Peyer's patch (tissue), 4 donors: Measurements from ENCODE around the gene ZNF581. TPM values are rescaled to one million over a fixed set of nuclear protein-coding genes. Genes with fewer than 3 reads are reported as not detected.
A peak's percentile ranks its signal among the peaks of the same experiment; 100 is the strongest.

Experiments used
- DNase-seq, 3 donors: peaks; one replicate each; pipeline ENCODE4 v3.0.0-alpha.2; 2017 to 2019
- H3K27ac ChIP-seq, 4 donors: fragments of 200-600 bp; sonication (generic); one replicate each; pipeline ENCODE4 v1.5.1; 2016 to 2019
- H3K27me3 ChIP-seq, 2 donors: fragments of 200-600 bp; sonication (generic); one replicate each; pipeline ENCODE4 v1.5.1; 2019
- H3K36me3 ChIP-seq, 3 donors: fragments of 200-600 bp; sonication (generic); one replicate each; pipeline ENCODE4 v1.5.1; 2016 to 2019
- H3K4me1 ChIP-seq, 4 donors: fragments of 200-600 bp; sonication (generic); one replicate each; pipeline ENCODE4 v1.5.1; 2016 to 2019
- H3K4me3 ChIP-seq, 4 donors: fragments of 200-600 bp; sonication (generic); 1 replicate in 3 of 4; 2 replicates in 1 of 4; pipeline ENCODE4 v1.5.1; 2016 to 2019; ENCODE audit warnings: mild to moderate bottlenecking in 1 of 4
- H3K9me3 ChIP-seq, 4 donors: fragments of 200-600 bp; sonication (generic); one replicate each; pipeline ENCODE4 v1.5.1; 2016 to 2019; ENCODE audit warnings: mild to moderate bottlenecking in 1 of 4
- POLR2A ChIP-seq, 2 donors: fragments of 450-650 bp; IDR thresholded peaks; one replicate each; pipeline ENCODE4 v1.5.1; 2017; ENCODE audit warnings: antibody characterized with exemption in 2 of 2, mild to moderate bottlenecking in 2 of 2, moderate library complexity in 2 of 2
- total RNA-seq, 4 donors: library from RNA; depleted of rRNA; stranded (reverse); fragments of >200 nt; gene quantifications; one replicate each; pipeline ENCODE4 v1.1.0, GENCODE V29; 2016
- TF ChIP-seq, protein P1 (sequence below), 6 experiments: fragments of 450-650 bp in 4 of 6; fragments of 200-600 bp in 2 of 6; sonication (generic) in 1 of 6; IDR thresholded peaks; one replicate each; pipeline ENCODE4 v1.5.1; 2017 to 2019; ENCODE audit warnings: antibody characterized with exemption in 6 of 6, mild to moderate bottlenecking in 3 of 6, moderate library complexity in 1 of 6

ZNF581 gene
- total RNA-seq, 4 donors from 2014 or later, result 7.7 to 28.9 (median 14.1) TPM

DNA sequence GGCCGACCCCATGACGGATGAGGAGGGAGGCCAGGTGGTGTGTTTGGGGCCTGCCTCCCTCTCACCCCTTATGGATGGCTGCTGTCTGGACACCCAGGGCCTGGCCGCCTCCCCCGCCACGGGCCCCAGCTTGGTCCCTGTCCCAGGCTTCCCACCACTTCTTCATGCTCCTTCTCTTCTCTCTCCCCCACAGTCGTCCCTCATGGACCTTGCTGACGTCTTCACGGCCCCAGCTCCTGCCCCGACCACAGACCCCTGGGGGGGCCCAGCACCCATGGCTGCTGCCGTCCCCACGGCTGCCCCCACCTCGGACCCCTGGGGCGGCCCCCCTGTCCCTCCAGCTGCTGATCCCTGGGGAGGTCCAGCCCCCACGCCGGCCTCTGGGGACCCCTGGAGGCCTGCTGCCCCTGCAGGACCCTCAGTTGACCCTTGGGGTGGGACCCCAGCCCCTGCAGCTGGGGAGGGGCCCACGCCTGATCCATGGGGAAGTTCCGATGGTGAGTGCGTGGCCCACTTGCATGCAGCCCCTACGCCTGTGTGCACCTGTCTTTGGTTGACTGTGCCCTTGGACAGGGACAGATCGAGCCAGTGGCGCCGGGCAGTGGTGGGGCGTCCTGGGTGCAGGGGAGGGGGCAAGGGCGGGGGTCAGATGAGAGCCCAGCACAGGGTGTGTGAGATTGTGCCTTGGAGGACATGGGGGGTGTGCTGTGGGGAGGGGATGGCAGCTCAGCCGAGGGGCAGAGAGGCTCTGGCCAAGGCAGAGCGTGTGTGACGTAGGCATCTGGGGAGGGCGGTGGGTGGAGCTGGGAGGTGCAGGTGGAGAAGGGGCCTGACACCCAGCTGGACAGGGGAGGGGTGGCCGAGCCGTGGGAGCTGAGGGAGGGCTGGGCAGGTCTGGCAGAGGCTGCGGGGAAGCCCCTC is 48.4 kb downstream of the ZNF581 start:
- TF ChIP-seq POLR2A (IDR thresholded peaks at IDR 0.05), result no peak
- Histone ChIP-seq H3K9me3 (no peaks in the 10 kb centered on the region), H3K27me3 (no peaks in the 10 kb centered on the region), H3K27ac (no peak overlapping the region), H3K4me1 (peaks cover 0 to 32% (median 8%) of the 10 kb centered on the region in 4 donors), H3K36me3 (peaks cover 0 to 85% (median 3%) of the 10 kb centered on the region in 3 donors), H3K4me3 (no peak overlapping the region)
- DNase-seq, result peak in 1 of 3 donors; percentile 42

DNA sequence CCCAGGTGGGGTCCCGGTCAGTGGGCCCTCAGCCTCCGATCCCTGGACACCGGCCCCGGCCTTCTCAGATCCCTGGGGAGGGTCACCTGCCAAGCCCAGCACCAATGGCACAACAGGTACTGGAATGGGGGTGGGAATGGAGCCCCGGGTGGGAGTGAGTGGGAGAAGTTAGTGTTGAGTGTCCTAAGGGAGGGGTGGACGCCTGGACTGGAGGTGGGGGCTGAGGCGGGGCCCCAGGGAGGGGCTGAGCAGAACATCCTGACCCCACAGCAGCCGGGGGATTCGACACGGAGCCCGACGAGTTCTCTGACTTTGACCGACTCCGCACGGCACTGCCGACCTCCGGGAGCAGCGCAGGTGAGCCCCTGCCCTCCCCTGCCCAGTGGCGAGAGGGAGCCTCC is 49.2 kb downstream of the ZNF581 start:
- peaks cover 0 to 90% (median 3%) of the 10 kb centered on the region in 3 donors for H3K36me3 ChIP-seq
- no peak overlapping the region for H3K27ac ChIP-seq
- H3K4me1 ChIP-seq, result peaks cover 0 to 24% (median 6%) of the 10 kb centered on the region in 4 donors
- DNase-seq, result peak in 1 of 3 donors; percentile 43
- TF ChIP-seq, protein P1, sequence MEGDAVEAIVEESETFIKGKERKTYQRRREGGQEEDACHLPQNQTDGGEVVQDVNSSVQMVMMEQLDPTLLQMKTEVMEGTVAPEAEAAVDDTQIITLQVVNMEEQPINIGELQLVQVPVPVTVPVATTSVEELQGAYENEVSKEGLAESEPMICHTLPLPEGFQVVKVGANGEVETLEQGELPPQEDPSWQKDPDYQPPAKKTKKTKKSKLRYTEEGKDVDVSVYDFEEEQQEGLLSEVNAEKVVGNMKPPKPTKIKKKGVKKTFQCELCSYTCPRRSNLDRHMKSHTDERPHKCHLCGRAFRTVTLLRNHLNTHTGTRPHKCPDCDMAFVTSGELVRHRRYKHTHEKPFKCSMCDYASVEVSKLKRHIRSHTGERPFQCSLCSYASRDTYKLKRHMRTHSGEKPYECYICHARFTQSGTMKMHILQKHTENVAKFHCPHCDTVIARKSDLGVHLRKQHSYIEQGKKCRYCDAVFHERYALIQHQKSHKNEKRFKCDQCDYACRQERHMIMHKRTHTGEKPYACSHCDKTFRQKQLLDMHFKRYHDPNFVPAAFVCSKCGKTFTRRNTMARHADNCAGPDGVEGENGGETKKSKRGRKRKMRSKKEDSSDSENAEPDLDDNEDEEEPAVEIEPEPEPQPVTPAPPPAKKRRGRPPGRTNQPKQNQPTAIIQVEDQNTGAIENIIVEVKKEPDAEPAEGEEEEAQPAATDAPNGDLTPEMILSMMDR (IDR thresholded peaks at IDR 0.05), result no peak
- TF ChIP-seq POLR2A (IDR thresholded peaks at IDR 0.05), result no peak
- no peak overlapping the region for H3K4me3 ChIP-seq
- no peaks in the 10 kb centered on the region for H3K27me3 ChIP-seq
- no peaks in the 10 kb centered on the region for H3K9me3 ChIP-seq

DNA sequence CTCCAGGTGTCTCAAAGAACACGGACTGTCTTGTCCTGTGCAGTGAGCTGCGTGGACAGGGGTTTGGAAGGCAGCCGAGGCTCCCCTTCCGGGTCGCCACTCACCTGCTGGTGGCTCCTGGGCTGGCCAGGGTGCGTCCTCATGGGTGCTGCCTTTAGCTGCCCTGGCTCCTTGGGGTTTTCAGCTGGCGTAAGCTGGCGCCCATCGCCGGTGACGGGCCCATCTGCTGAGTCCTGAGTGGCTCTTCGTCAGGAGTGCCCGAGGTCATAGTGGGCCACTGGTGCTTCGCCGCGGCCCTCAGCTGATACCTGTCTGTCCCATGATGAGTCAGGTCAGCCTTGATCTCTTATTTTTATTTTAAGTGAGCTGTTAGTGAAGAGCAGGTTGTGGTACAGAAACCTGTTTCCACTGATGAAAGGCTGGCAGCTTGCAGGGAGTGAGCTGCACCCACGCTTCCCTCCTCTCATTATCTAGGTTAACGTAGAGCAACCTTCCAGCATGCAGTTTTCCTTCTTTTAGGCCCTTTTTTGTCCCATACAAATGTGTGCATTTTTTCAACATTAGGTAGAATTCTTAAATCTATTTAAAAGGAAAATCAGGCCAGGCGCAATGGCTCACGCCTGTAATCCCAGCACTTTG is 50.0 kb downstream of the ZNF581 start:
- Histone ChIP-seq H3K4me3 (no peak overlapping the region), H3K27me3 (no peaks in the 10 kb centered on the region), H3K9me3 (no peaks in the 10 kb centered on the region), H3K4me1 (peaks cover 0 to 18% (median 0%) of the 10 kb centered on the region in 4 donors), H3K27ac (no peak overlapping the region), H3K36me3 (peaks cover 0 to 95% (median 3%) of the 10 kb centered on the region in 3 donors)
- no peak for DNase-seq
- TF ChIP-seq POLR2A (IDR thresholded peaks at IDR 0.05), result no peak
- TF ChIP-seq, protein P1 (IDR thresholded peaks at IDR 0.05), result no peak

DNA sequence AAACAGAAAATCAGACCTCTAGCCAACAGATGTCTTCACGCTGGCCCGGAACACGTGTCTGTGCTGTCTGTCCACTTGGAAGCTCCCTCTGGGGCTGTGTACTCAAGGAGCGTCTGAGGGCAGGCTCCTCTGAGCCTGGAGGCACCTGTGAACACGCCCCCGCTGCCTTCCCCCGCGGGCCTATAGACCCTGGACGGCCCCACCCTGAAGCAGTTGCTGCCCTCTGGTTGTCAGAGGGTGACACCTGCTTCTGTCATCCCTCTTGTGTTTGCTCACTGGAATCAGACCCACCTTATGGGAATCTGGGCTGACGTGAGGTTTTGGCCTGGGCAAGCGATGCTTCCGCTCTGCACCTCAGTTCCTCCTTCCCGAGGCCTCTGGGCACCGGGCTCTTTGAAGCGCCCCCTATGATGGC is 50.8 kb downstream of the ZNF581 start:
- Histone ChIP-seq H3K27me3 (no peaks in the 10 kb centered on the region), H3K27ac (peak overlapping the region in 1 of 4 donors; percentile 35)

DNA sequence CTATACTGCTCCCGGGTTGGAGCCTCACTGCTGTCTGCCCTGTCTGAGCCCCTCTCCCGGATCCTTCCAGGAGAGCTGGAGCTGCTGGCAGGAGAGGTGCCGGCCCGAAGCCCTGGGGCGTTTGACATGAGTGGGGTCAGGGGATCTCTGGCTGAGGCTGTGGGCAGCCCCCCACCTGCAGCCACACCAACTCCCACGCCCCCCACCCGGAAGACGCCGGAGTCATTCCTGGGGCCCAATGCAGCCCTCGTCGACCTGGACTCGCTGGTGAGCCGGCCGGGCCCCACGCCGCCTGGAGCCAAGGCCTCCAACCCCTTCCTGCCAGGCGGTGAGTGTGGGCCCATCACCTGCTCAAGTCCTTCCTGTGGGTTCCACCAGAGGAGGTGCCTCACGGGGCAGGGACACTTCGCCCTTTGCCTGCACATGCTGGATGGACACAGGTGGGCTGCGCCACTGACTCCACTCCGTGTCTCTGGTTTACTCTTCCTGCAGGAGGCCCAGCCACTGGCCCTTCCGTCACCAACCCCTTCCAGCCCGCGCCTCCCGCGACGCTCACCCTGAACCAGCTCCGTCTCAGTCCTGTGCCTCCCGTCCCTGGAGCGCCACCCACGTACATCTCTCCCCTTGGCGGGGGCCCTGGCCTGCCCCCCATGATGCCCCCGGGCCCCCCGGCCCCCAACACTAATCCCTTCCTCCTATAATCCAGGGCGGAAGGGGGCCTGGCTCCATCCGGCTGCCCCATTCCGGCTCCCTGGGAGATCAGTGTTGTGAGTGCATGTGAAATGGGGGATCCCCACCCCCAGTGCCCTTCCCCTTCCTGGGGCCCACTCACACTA is 51.4 kb downstream of the ZNF581 start:
- Histone ChIP-seq H3K9me3 (no peaks in the 10 kb centered on the region), H3K27ac (peak overlapping the region in 1 of 4 donors; percentile 35), H3K27me3 (no peaks in the 10 kb centered on the region), H3K4me3 (no peak overlapping the region), H3K4me1 (peaks cover 0 to 8% (median 0%) of the 10 kb centered on the region in 4 donors), H3K36me3 (peaks cover 0 to 99% (median 3%) of the 10 kb centered on the region in 3 donors)
- TF ChIP-seq, protein P1 (IDR thresholded peaks at IDR 0.05), result no peak
- TF ChIP-seq POLR2A (IDR thresholded peaks at IDR 0.05), result no peak
- peak in 1 of 3 donors; percentile 42 for DNase-seq

More for the DNA sequence above, 50.8 kb downstream of the ZNF581 start:
- DNase-seq, result peak in 2 of 3 donors; percentile 61 to 79
- TF ChIP-seq POLR2A (IDR thresholded peaks at IDR 0.05), result no peak
- TF ChIP-seq, protein P1 (IDR thresholded peaks at IDR 0.05), result peak in 2 of 6 experiments; percentile 21 to 28
- Histone ChIP-seq H3K4me3 (no peak overlapping the region), H3K9me3 (no peaks in the 10 kb centered on the region), H3K4me1 (peaks cover 0 to 15% (median 0%) of the 10 kb centered on the region in 4 donors), H3K36me3 (peaks cover 0 to 99% (median 3%) of the 10 kb centered on the region in 3 donors)

Other genes starting within 250 kb of the ZNF581 start
- gene UBE2S, start 235.9 kb upstream of the ZNF581 start, total RNA-seq, result 1 to 10 TPM; 5.2 to 9.1 (median 7.6) TPM
- not detected for gene SHISA7, start 200.3 kb upstream of the ZNF581 start, total RNA-seq
- 100 to 1,000 TPM in 1 of 4 donors, 10 to 100 TPM in 3; 28.1 to 102 (median 60.0) TPM for gene ISOC2, start 182.0 kb upstream of the ZNF581 start, total RNA-seq
- not detected for gene C19orf85, start 178.9 kb upstream of the ZNF581 start, total RNA-seq
- gene ZNF628, start 167.0 kb upstream of the ZNF581 start, total RNA-seq, result 10 to 100 TPM; 10.1 to 47.0 (median 15.5) TPM
- gene NAT14, start 158.5 kb upstream of the ZNF581 start, total RNA-seq, result 1 to 10 TPM; 1.4 to 7.4 (median 3.0) TPM
- 10 to 100 TPM in 1 of 4 donors, 1 to 10 TPM in 3; 2.8 to 10.3 (median 5.0) TPM for gene SSC5D, start 155.2 kb upstream of the ZNF581 start, total RNA-seq
- not detected for gene SBK2, start 106.5 kb upstream of the ZNF581 start, total RNA-seq
- 1 to 10 TPM in 1 of 4 donors, not detected in 3; 1.0 TPM for gene SBK3, start 98.1 kb upstream of the ZNF581 start, total RNA-seq
- 1 to 10 TPM in 3 of 4 donors, not detected in 1; 1.7 to 6.1 (median 3.1) TPM for gene ZNF579, start 62.8 kb upstream of the ZNF581 start, total RNA-seq
- 10 to 100 TPM in 3 of 4 donors, 1 to 10 TPM in 1; 6.0 to 14.9 (median 12.0) TPM for gene FIZ1, start 44.1 kb upstream of the ZNF581 start, total RNA-seq
- gene ZNF524, start 43.4 kb upstream of the ZNF581 start, total RNA-seq, result 10 to 100 TPM; 30.3 to 45.2 (median 44.4) TPM
- 10 to 100 TPM in 3 of 4 donors, 1 to 10 TPM in 1; 8.6 to 18.9 (median 14.3) TPM for gene ZNF865, start 38.0 kb upstream of the ZNF581 start, total RNA-seq
- 10 to 100 TPM in 3 of 4 donors, 1 to 10 TPM in 1; 6.0 to 18.3 (median 12.3) TPM for gene ZNF784, start 19.1 kb upstream of the ZNF581 start, total RNA-seq
- 10 to 100 TPM; 12.3 to 38.4 (median 25.2) TPM for gene ZNF580, start 2.6 kb upstream of the ZNF581 start, total RNA-seq
- gene CCDC106, start 4.6 kb downstream of the ZNF581 start, total RNA-seq, result 10 to 100 TPM in 3 of 4 donors, 1 to 10 TPM in 1; 8.1 to 17.4 (median 14.0) TPM
- 100 to 1,000 TPM; 132 to 292 (median 159) TPM for gene U2AF2, start 11.4 kb downstream of the ZNF581 start, total RNA-seq
- 100 to 1,000 TPM; 120 to 241 (median 163) TPM for gene EPN1, start 31.6 kb downstream of the ZNF581 start, total RNA-seq
- gene NLRP9, start 94.8 kb downstream of the ZNF581 start, total RNA-seq, result not detected
- under 1 TPM in 1 of 4 donors, not detected in 3; 0.94 TPM for gene RFPL4A, start 115.4 kb downstream of the ZNF581 start, total RNA-seq
- gene RFPL4AL1, start 125.5 kb downstream of the ZNF581 start, total RNA-seq, result not detected
- gene NLRP11, start 188.3 kb downstream of the ZNF581 start, total RNA-seq, result not detected
- not detected for gene NLRP4, start 192.9 kb downstream of the ZNF581 start, total RNA-seq